GM12878 (cell line): ENCODE data around the gene GPI. TPM values are rescaled to one million over a fixed set of nuclear protein-coding genes. Genes with fewer than 3 reads are reported as not detected.

Experiments
- ASH2L ChIP-seq: fragments of 300-600, 200-600 bp; sonication (generic); IDR thresholded peaks from 2 replicates; pipeline ENCODE4 v1.6.1; 2017; ENCODE audit warnings: low read depth, mild to moderate bottlenecking, borderline replicate concordance
- BCL11A ChIP-seq: IDR thresholded peaks from 2 replicates; pipeline ENCODE4 v1.6.1; 2011; ENCODE audit warnings: low read depth, low read length
- CBFB ChIP-seq: IDR thresholded peaks from 2 replicates; pipeline ENCODE4 v1.6.1; 2016; ENCODE audit warnings: antibody characterized with exemption, low read depth
- CREB1 ChIP-seq: IDR thresholded peaks from 2 replicates; pipeline ENCODE4 v1.6.1; 2012; ENCODE audit warnings: low read depth, mild to moderate bottlenecking, inconsistent platforms
- E2F8 ChIP-seq: fragments of 450-650 bp; IDR thresholded peaks from 2 replicates; pipeline ENCODE4 v1.6.1; 2018; ENCODE audit warnings: mild to moderate bottlenecking, low read depth, moderate library complexity; ENCODE audit not compliant: partially characterized antibody
- FOXK2 ChIP-seq: fragments of 450-650 bp; IDR thresholded peaks from 2 replicates; pipeline ENCODE4 v1.6.1; 2017; ENCODE audit warnings: mild to moderate bottlenecking, moderate library complexity
- GABPA ChIP-seq: IDR thresholded peaks from 2 replicates; pipeline ENCODE4 v1.6.1; 2014; ENCODE audit warnings: antibody characterized with exemption, low read depth, mild to moderate bottlenecking, inconsistent platforms
- HDAC6 ChIP-seq: fragments of 200-600 bp; sonication (generic); IDR thresholded peaks from one replicate; pipeline ENCODE4 v1.8.0; 2017; ENCODE audit warnings: antibody characterized with exemption; ENCODE audit not compliant: unreplicated experiment
- MTA3 ChIP-seq: IDR thresholded peaks from 2 replicates; pipeline ENCODE4 v1.6.1; 2012; ENCODE audit warnings: low read length, inconsistent platforms, borderline replicate concordance
- RAD21 ChIP-seq: IDR thresholded peaks from 2 replicates; pipeline ENCODE4 v1.6.1; 2011; ENCODE audit warnings: mild to moderate bottlenecking, low read depth, low read length, moderate library complexity; ENCODE audit not compliant: insufficient read depth
- SMAD1 ChIP-seq: fragments of 450-650 bp; IDR thresholded peaks from 2 replicates; pipeline ENCODE4 v1.6.1; 2018; ENCODE audit warnings: mild to moderate bottlenecking, low read depth; ENCODE audit not compliant: partially characterized antibody
- SMAD5 ChIP-seq: IDR thresholded peaks from 2 replicates; pipeline ENCODE4 v1.6.1; 2016; ENCODE audit warnings: antibody characterized with exemption, low read depth
- STAT3 ChIP-seq: IDR thresholded peaks from 2 replicates; pipeline ENCODE4 v1.6.1; 2011; ENCODE audit warnings: low read depth, low read length, improper control_type of control experiment
- SUPT20H ChIP-seq: IDR thresholded peaks from 2 replicates; pipeline ENCODE4 v1.6.1; 2011; ENCODE audit warnings: low read depth, mild to moderate bottlenecking, low read length, moderate library complexity, borderline replicate concordance; ENCODE audit not compliant: control insufficient read depth
- TAF1 ChIP-seq: IDR thresholded peaks from 2 replicates; pipeline ENCODE4 v1.6.1; 2011; ENCODE audit warnings: mild to moderate bottlenecking, low read depth, low read length, borderline replicate concordance
- TCF12 ChIP-seq: IDR thresholded peaks from 2 replicates; pipeline ENCODE4 v1.6.1; 2011; ENCODE audit warnings: low read depth, mild to moderate bottlenecking, low read length
- TCF7 ChIP-seq: IDR thresholded peaks from 2 replicates; pipeline ENCODE4 v1.6.1; 2014; ENCODE audit warnings: antibody characterized with exemption, borderline replicate concordance
- polyA plus RNA-seq, 11 experiments: library from polyadenylated mRNA; depleted of rRNA in 4 of 11; unstranded in 6 of 11; stranded (reverse) in 5 of 11; fragments of >200 nt; fragmentation: Nextera tagmentation in 4 of 11; fragmentation: Illumina TruSeq in 1 of 11; extraction: Ambion mirVana in 4 of 11; extraction: Trizol in 1 of 11; gene quantifications; 1 replicate in 1 of 11; 2 replicates in 10 of 11; pipeline versions ENCODE4 v1.2.1 to v1.2.3, GENCODE V29; 2011 to 2016; ENCODE audit warnings: inconsistent platforms in 2 of 11, missing spikeins in 2 of 11, low read depth in 1 of 11
- total RNA-seq, 4 experiments: library from RNA; depleted of rRNA in 3 of 4; stranded (reverse); fragments of >200 nt in 3 of 4; fragmentation: Illumina TruSeq in 1 of 4; extraction: Trizol in 1 of 4; gene quantifications; 2 replicates each; pipeline versions ENCODE4 v1.2.1 to v1.2.3, GENCODE V29; 2013 to 2021
- TF ChIP-seq, protein P1 (sequence below): fragments of 450-650 bp; IDR thresholded peaks from 2 replicates; pipeline ENCODE4 v1.6.1; 2014; ENCODE audit warnings: mild to moderate bottlenecking
- TF ChIP-seq, protein P2 (sequence below): fragments of 450-650 bp; IDR thresholded peaks from 2 replicates; pipeline ENCODE4 v1.6.1; 2017; ENCODE audit warnings: mild to moderate bottlenecking, moderate library complexity

Gene GPI
- total and polyA plus RNA-seq, 10 of the 15 experiments (the other 5 are each of a cell fraction or from before 2014, with no cell fraction given): 124 to 400 (median 190) TPM

- TF ChIP-seq, protein P1, sequence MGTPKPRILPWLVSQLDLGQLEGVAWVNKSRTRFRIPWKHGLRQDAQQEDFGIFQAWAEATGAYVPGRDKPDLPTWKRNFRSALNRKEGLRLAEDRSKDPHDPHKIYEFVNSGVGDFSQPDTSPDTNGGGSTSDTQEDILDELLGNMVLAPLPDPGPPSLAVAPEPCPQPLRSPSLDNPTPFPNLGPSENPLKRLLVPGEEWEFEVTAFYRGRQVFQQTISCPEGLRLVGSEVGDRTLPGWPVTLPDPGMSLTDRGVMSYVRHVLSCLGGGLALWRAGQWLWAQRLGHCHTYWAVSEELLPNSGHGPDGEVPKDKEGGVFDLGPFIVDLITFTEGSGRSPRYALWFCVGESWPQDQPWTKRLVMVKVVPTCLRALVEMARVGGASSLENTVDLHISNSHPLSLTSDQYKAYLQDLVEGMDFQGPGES: 0 out of 2 replicates have a peak, but pooled peaks have one; percentile 35
- TF ChIP-seq RAD21: no peak
- no peak for TF ChIP-seq E2F8
- TF ChIP-seq SMAD5: no peak
- TF ChIP-seq CBFB: no peak
- TF ChIP-seq MTA3: no peak
- no peak for TF ChIP-seq BCL11A
- TF ChIP-seq, protein P2, sequence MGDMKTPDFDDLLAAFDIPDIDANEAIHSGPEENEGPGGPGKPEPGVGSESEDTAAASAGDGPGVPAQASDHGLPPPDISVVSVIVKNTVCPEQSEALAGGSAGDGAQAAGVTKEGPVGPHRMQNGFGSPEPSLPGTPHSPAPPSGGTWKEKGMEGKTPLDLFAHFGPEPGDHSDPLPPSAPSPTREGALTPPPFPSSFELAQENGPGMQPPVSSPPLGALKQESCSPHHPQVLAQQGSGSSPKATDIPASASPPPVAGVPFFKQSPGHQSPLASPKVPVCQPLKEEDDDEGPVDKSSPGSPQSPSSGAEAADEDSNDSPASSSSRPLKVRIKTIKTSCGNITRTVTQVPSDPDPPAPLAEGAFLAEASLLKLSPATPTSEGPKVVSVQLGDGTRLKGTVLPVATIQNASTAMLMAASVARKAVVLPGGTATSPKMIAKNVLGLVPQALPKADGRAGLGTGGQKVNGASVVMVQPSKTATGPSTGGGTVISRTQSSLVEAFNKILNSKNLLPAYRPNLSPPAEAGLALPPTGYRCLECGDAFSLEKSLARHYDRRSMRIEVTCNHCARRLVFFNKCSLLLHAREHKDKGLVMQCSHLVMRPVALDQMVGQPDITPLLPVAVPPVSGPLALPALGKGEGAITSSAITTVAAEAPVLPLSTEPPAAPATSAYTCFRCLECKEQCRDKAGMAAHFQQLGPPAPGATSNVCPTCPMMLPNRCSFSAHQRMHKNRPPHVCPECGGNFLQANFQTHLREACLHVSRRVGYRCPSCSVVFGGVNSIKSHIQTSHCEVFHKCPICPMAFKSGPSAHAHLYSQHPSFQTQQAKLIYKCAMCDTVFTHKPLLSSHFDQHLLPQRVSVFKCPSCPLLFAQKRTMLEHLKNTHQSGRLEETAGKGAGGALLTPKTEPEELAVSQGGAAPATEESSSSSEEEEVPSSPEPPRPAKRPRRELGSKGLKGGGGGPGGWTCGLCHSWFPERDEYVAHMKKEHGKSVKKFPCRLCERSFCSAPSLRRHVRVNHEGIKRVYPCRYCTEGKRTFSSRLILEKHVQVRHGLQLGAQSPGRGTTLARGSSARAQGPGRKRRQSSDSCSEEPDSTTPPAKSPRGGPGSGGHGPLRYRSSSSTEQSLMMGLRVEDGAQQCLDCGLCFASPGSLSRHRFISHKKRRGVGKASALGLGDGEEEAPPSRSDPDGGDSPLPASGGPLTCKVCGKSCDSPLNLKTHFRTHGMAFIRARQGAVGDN: peak; percentile 98
- no peak for TF ChIP-seq TCF7
- TF ChIP-seq GABPA: no peak
- peak; percentile 67; the same call in 1 of the 2 replicates for TF ChIP-seq FOXK2
- no peak for TF ChIP-seq STAT3
- TF ChIP-seq TAF1: 0 out of 2 replicates have a peak, but pooled peaks have one; percentile 17
- peak; percentile 66 for TF ChIP-seq SMAD1
- TF ChIP-seq TCF12: no peak
- TF ChIP-seq CREB1: no peak; the same call in 1 of the 2 replicates
- TF ChIP-seq ASH2L: no peak
- TF ChIP-seq HDAC6: peak; percentile 23
- no peak for TF ChIP-seq SUPT20H
Measured at GRCh38 chr19:34359140-34359953, 5.6 kb upstream of the GPI start (continued).
